K562 (cell line): ENCODE data around the gene LENEP. TPM values are rescaled to one million over a fixed set of nuclear protein-coding genes. Genes with fewer than 3 reads are reported as not detected.
A peak's percentile ranks its signal among the peaks of the same experiment; 100 is the strongest.

Experiments used
- ATAC-seq: fragments of 200-7000 bp; cut with Tn5 transposase; 3 replicates; pipeline ENCODE4 v1.9.1; 2020; ENCODE audit warnings: moderate library complexity
- BruUV-seq: library from RNA; stranded (reverse); fragments of 400-500 nt; replicated peaks from 2 replicates; lab custom pipeline; 2021; lab: Mats Ljungman, UMichigan
- CTCF ChIA-PET: fragments of 300-600 bp; formaldehyde crosslinking; extraction: SDS; loops from one replicate; lab custom pipeline; 2021; ENCODE audit warnings: low intra/inter-chr PET ratio; lab: Yijun Ruan, JAX
- POLR2A ChIA-PET: fragments of 300-600, 350-650 bp; sonication (Branson Sonifier 250); formaldehyde crosslinking; extraction: SDS; loops from one replicate; lab custom pipeline; 2021; ENCODE audit warnings: antibody characterized with exemption, inconsistent platforms; lab: Yijun Ruan, JAX
- DNase-seq, 4 experiments: peaks; one replicate each; pipeline versions ENCODE4 v3.0.0 to v3.0.0-alpha.2; 2011 to 2018; ENCODE audit warnings: low spot score in 3 of 4, mixed read lengths in 3 of 4; ENCODE audit errors: extremely low read depth in 1 of 4
- FAIRE-seq: peaks from 2 replicates; lab custom pipeline; 2011; peaks lifted over from hg19 to GRCh38; lab: Jason Lieb, UNC
- H2AFZ ChIP-seq: 2 replicates; pipeline ENCODE4 v1.6.0; 2011; ENCODE audit warnings: low read depth, low read length, control low read depth, inconsistent platforms
- H3K27ac ChIP-seq: fragments of 200-600 bp; 3 replicates; pipeline ENCODE4 v1.8.0; 2011; ENCODE audit warnings: low read depth, mild to moderate bottlenecking, control low read depth, inconsistent platforms, low read length, moderate library complexity, mixed read lengths; ENCODE audit errors: extremely low read depth
- H3K27me3 ChIP-seq, 2 experiments: fragments of 300-600 bp in 1 of 2; 2 replicates in 1 of 2; 3 replicates in 1 of 2; pipeline versions ENCODE4 v1.6.0 to v1.8.0; 2011; ENCODE audit warnings: inconsistent platforms in 2 of 2, low read length in 2 of 2, mild to moderate bottlenecking in 1 of 2, mixed read lengths in 1 of 2, moderate library complexity in 1 of 2; ENCODE audit not compliant: control insufficient read depth in 2 of 2, insufficient read depth in 2 of 2
- H3K36me3 ChIP-seq: fragments of 300-600 bp; 3 replicates; pipeline ENCODE4 v1.8.0; 2011; ENCODE audit warnings: mild to moderate bottlenecking, low read length, inconsistent platforms; ENCODE audit not compliant: control insufficient read depth, insufficient read depth
- H3K4me1 ChIP-seq, 2 experiments: fragments of 200-600 bp in 1 of 2; replicated peaks in 1 of 2; 2 replicates in 1 of 2; 3 replicates in 1 of 2; pipeline versions ENCODE4 v1.5.1 to v1.8.0; 2011; ENCODE audit warnings: inconsistent platforms in 2 of 2, low read length in 2 of 2, mild to moderate bottlenecking in 1 of 2, mixed read lengths in 1 of 2, moderate library complexity in 1 of 2; ENCODE audit not compliant: control insufficient read depth in 2 of 2, insufficient read depth in 2 of 2
- H3K4me2 ChIP-seq: 2 replicates; pipeline ENCODE4 v1.6.1; 2011; ENCODE audit warnings: low read length, control low read depth, inconsistent platforms, mixed read lengths; ENCODE audit not compliant: insufficient read depth
- H3K4me3 ChIP-seq: fragments of 200-600 bp; sonication (generic), shearing (Covaris generic); 2 replicates; pipeline ENCODE4 v1.5.1; 2016; ENCODE audit warnings: control low read depth, inconsistent platforms
- H3K79me2 ChIP-seq: fragments of 200-600 bp; 3 replicates; pipeline ENCODE4 v1.8.0; 2011; ENCODE audit warnings: low read length, inconsistent platforms; ENCODE audit not compliant: control insufficient read depth, insufficient read depth
- H3K9ac ChIP-seq, 2 experiments: 2 replicates each; pipeline versions ENCODE4 v1.6.0 to v1.6.1; 2011; ENCODE audit warnings: low read depth in 2 of 2, low read length in 2 of 2, control low read depth in 1 of 2, inconsistent platforms in 1 of 2, mild to moderate bottlenecking in 1 of 2, mixed read lengths in 1 of 2; ENCODE audit not compliant: insufficient read depth in 1 of 2
- H3K9me1 ChIP-seq: one replicate; pipeline ENCODE4 v1.6.0; 2011; ENCODE audit warnings: inconsistent platforms, mild to moderate bottlenecking, low read length, moderate library complexity; ENCODE audit not compliant: control insufficient read depth, insufficient read depth
- H3K9me3 ChIP-seq: replicated peaks from 2 replicates; pipeline ENCODE4 v1.5.1; 2011; ENCODE audit warnings: low read depth, low read length, inconsistent platforms; ENCODE audit not compliant: control insufficient read depth, insufficient read depth
- H4K20me1 ChIP-seq: replicated peaks from 2 replicates; pipeline ENCODE4 v1.6.1; 2011; ENCODE audit warnings: low read length, inconsistent platforms, mixed read lengths; ENCODE audit not compliant: control insufficient read depth, insufficient read depth
- CAMTA2 ChIP-seq: fragments of 250-450 bp; sonication (Bioruptor Pico); conservative IDR thresholded peaks from 2 replicates; pipeline ENCODE4 v1.5.1; 2022
- GABPB1 ChIP-seq: sonication (generic); formaldehyde crosslinking; IDR thresholded peaks from 2 replicates; pipeline ENCODE4 v1.8.0; 2022; ENCODE audit warnings: mild to moderate bottlenecking, missing genetic modification reagents
- HDGF ChIP-seq: fragments of 450-650 bp; IDR thresholded peaks from 2 replicates; pipeline ENCODE4 v1.6.1; 2016
- ILF3 ChIP-seq: fragments of 450-650 bp; IDR thresholded peaks from 2 replicates; pipeline ENCODE4 v1.6.1; 2018; ENCODE audit warnings: antibody characterized with exemption, mild to moderate bottlenecking, moderate library complexity, borderline replicate concordance
- KLF13 ChIP-seq: fragments of 450-650 bp; IDR thresholded peaks from 2 replicates; pipeline ENCODE4 v1.6.1; 2016; ENCODE audit warnings: missing genetic modification characterization, low read depth, mild to moderate bottlenecking, missing compliant biosample characterization, moderate library complexity, borderline replicate concordance
- NR0B1 ChIP-seq: fragments of 450-650 bp; IDR thresholded peaks from one replicate; pipeline ENCODE4 v1.6.1; 2018; ENCODE audit warnings: mild to moderate bottlenecking, moderate library complexity; ENCODE audit not compliant: partially characterized antibody
- RAD51 ChIP-seq: fragments of 450-650 bp; IDR thresholded peaks from 2 replicates; pipeline ENCODE4 v1.7.1; 2016; ENCODE audit warnings: low read depth, mild to moderate bottlenecking, borderline replicate concordance
- RB1 ChIP-seq: fragments of 450-650 bp; IDR thresholded peaks from 2 replicates; pipeline ENCODE4 v1.6.1; 2017; ENCODE audit warnings: low read depth, mild to moderate bottlenecking
- SMARCE1 ChIP-seq: fragments of 450-650 bp; IDR thresholded peaks from 2 replicates; pipeline ENCODE4 v1.7.1; 2016; ENCODE audit warnings: mild to moderate bottlenecking
- ZBED1 ChIP-seq: IDR thresholded peaks from 2 replicates; pipeline ENCODE4 v1.6.1; 2014
- ZBTB8A ChIP-seq: fragments of 450-650 bp; IDR thresholded peaks from 2 replicates; pipeline ENCODE4 v1.6.1; 2018; ENCODE audit warnings: mild to moderate bottlenecking, moderate library complexity; ENCODE audit not compliant: partially characterized antibody
- ZC3H4 ChIP-seq: sonication (generic); formaldehyde crosslinking; IDR thresholded peaks from 2 replicates; pipeline ENCODE4 v1.9.0; 2021; ENCODE audit warnings: missing genetic modification reagents, borderline replicate concordance
- WGBS: fragments of 100-300 bp; shearing (Covaris generic); methylation state at CpG from one replicate; pipeline ENCODE4 v1.1.6; 2016; ENCODE audit warnings: low coverage, mixed read lengths; ENCODE audit not compliant: insufficient coverage; ENCODE audit errors: missing lambda C conversion rate; 5-methylcytosine and 5-hydroxymethylcytosine counted together
- in situ Hi-C: fragments of 300-500 bp; cut with MboI; formaldehyde crosslinking; loops from 4 replicates; pipeline ENCODE4 v1.15.0; 2018; ENCODE audit warnings: inconsistent platforms, mixed read lengths
- intact Hi-C: fragments of 100-400 bp; cut with micrococcal nuclease; formaldehyde crosslinking; loops from 2 replicates; pipeline ENCODE4 v1.14.2; 2022
- polyA plus RNA-seq, 8 experiments: library from polyadenylated mRNA; depleted of rRNA in 4 of 8; stranded (reverse) in 5 of 8; unstranded in 3 of 8; fragments of >200 nt; fragmentation: Nextera tagmentation in 2 of 8; fragmentation: Illumina TruSeq in 1 of 8; extraction: Ambion mirVana in 2 of 8; extraction: Trizol in 1 of 8; gene quantifications; 2 replicates each; pipeline versions ENCODE4 v1.2.1 to v1.2.3, GENCODE V29; 2011 to 2014; ENCODE audit warnings: inconsistent platforms in 1 of 8, missing spikeins in 1 of 8
- total RNA-seq, 7 experiments: library from RNA; depleted of rRNA in 6 of 7; stranded (reverse); fragments of >200 nt in 6 of 7; fragmentation: Illumina TruSeq in 2 of 7; extraction: Trizol in 2 of 7; gene quantifications; 2 replicates each; pipeline versions ENCODE4 v1.2.1 to v1.2.3, GENCODE V29; 2011 to 2021; ENCODE audit warnings: low replicate concordance in 1 of 7
- TF ChIP-seq, protein P1 (sequence below): sonication (generic); formaldehyde crosslinking; IDR thresholded peaks from 2 replicates; pipeline ENCODE4 v1.8.1; 2023; ENCODE audit warnings: mild to moderate bottlenecking, missing genetic modification reagents
- TF ChIP-seq, protein P2 (sequence below), 3 experiments: fragments of 200-800 bp in 1 of 3; fragments of 250-450 bp in 1 of 3; fragments of 450-650 bp in 1 of 3; sonication (Bioruptor Pico) in 1 of 3; sonication (Bioruptor generic) in 1 of 3; formaldehyde crosslinking in 1 of 3; IDR thresholded peaks; 2 replicates each; pipeline versions ENCODE4 v1.6.1 to v1.8.0; 2016 to 2022; ENCODE audit warnings: mild to moderate bottlenecking in 2 of 3, missing genetic modification characterization in 2 of 3, missing compliant biosample characterization in 1 of 3, moderate library complexity in 1 of 3

LENEP gene
- total and polyA plus RNA-seq, 9 of the 15 experiments (the other 6 are each of a cell fraction or from before 2014, with no cell fraction given): 0.23 to 0.87 (median 0.67) TPM; not detected in 5

GRCh38 chr1:154962156-154962749, 31.1 kb upstream of the LENEP start:
- no peak for FAIRE-seq
- WGBS: 6% methylated on average over 23 of the region's 25 CpGs
- TF ChIP-seq NR0B1 (no peak), GABPB1 (no peak), SMARCE1 (no peak), ILF3 (no peak), ZC3H4 (peak; percentile 45; the same call in 1 of the 2 replicates), HDGF (0 out of 2 replicates have a peak, but pooled peaks have one; percentile 41), CAMTA2 (no peak), ZBED1 (no peak), RAD51 (no peak), ZBTB8A (no peak), KLF13 (no peak), RB1 (0 out of 2 replicates have a peak, but pooled peaks have one; percentile 2)
- TF ChIP-seq, protein P1, sequence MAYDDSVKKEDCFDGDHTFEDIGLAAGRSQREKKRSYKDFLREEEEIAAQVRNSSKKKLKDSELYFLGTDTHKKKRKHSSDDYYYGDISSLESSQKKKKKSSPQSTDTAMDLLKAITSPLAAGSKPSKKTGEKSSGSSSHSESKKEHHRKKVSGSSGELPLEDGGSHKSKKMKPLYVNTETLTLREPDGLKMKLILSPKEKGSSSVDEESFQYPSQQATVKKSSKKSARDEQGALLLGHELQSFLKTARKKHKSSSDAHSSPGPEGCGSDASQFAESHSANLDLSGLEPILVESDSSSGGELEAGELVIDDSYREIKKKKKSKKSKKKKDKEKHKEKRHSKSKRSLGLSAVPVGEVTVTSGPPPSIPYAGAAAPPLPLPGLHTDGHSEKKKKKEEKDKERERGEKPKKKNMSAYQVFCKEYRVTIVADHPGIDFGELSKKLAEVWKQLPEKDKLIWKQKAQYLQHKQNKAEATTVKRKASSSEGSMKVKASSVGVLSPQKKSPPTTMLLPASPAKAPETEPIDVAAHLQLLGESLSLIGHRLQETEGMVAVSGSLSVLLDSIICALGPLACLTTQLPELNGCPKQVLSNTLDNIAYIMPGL (CRISPR knock-in tag): no peak
- TF ChIP-seq, protein P2, sequence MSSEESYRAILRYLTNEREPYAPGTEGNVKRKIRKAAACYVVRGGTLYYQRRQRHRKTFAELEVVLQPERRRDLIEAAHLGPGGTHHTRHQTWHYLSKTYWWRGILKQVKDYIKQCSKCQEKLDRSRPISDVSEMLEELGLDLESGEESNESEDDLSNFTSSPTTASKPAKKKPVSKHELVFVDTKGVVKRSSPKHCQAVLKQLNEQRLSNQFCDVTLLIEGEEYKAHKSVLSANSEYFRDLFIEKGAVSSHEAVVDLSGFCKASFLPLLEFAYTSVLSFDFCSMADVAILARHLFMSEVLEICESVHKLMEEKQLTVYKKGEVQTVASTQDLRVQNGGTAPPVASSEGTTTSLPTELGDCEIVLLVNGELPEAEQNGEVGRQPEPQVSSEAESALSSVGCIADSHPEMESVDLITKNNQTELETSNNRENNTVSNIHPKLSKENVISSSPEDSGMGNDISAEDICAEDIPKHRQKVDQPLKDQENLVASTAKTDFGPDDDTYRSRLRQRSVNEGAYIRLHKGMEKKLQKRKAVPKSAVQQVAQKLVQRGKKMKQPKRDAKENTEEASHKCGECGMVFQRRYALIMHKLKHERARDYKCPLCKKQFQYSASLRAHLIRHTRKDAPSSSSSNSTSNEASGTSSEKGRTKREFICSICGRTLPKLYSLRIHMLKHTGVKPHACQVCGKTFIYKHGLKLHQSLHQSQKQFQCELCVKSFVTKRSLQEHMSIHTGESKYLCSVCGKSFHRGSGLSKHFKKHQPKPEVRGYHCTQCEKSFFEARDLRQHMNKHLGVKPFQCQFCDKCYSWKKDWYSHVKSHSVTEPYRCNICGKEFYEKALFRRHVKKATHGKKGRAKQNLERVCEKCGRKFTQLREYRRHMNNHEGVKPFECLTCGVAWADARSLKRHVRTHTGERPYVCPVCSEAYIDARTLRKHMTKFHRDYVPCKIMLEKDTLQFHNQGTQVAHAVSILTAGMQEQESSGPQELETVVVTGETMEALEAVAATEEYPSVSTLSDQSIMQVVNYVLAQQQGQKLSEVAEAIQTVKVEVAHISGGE (CRISPR knock-in tag; IDR thresholded peaks at IDR 0.05): no peak

More at GRCh38 chr1:154962156-154962749, 31.1 kb upstream of the LENEP start:
- Histone ChIP-seq H2AFZ (peak overlapping the region; percentile 98), H3K27me3 (no peaks in the 10 kb centered on the region), H3K9ac (peak overlapping the region; percentile 97 to 99), H4K20me1 (no peaks in the 10 kb centered on the region), H3K9me1 (no peaks in the 10 kb centered on the region), H3K9me3 (no peaks in the 10 kb centered on the region), H3K27ac (peak overlapping the region; percentile 99), H3K79me2 (peaks cover 36% of the 10 kb centered on the region), H3K36me3 (peaks cover 65% of the 10 kb centered on the region; the same call in 2 of the 3 replicates), H3K4me3 (peak overlapping the region; percentile 91), H3K4me1 (peaks cover 20 to 47% of the 10 kb centered on the region in 2 experiments), H3K4me2 (peak overlapping the region; percentile 90)
- ChIA-PET CTCF (interaction anchor here (0.7 to 2.7 kb wide), 7 partner anchors 34 to 403 kb away, joined by 3 to 28 read pairs (median 4); no protein-coding TSS in a partner anchor), POLR2A (interaction anchor here (0.5 to 7.0 kb wide), 5 partner anchors 10 to 66 kb away, joined by 3 to 80 read pairs (median 5); partner anchors contain the start of genes CKS1B and SHC1)
- DNase-seq (peak in 2 of 4 experiments; percentile 56 to 60), ATAC-seq (peak; percentile 49)
- TSS peak; percentile 80 for BruUV-seq
- intact Hi-C loops (loop anchor here (5.0 kb wide), 1 partner anchor 120 kb away; no protein-coding TSS in a partner anchor), in situ Hi-C loops (no loop called here)
